ENCODE measurements around the gene ZBTB47.

The ZBTB47 gene

GRCh38 chr3:42635111-42635510 is 18.4 kb upstream of the ZBTB47 start:
- Histone ChIP-seq H3K27ac (ENCODE audit: insufficient read depth, low read length, poor library complexity, severe bottlenecking) (no peak overlapping the region), H3K36me3 (ENCODE audit: control insufficient read depth, insufficient read depth, low read length) (peaks cover 64% of the 10 kb centered on the region)
- DNase-seq = no peak

DNA sequence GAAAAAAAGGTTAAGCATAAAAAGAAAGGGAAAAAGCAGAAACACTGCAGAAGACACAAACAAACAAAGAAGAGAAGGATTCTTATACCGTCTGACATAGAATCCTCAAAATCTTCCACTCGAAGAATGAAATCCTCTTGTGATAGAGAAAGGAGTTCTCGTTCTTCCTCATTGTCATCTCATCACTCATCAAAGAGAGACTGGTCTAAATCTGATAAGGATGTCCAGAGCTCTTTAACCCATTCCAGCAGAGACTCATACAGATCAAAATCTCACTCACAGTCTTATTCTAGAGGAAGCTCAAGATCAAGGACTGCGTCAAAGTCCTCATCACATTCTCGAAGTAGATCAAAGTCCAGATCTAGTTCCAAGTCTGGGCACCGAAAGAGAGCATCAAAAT is 16.5 kb upstream of the ZBTB47 start:
- peaks cover 60% of the 10 kb centered on the region for H3K36me3 ChIP-seq (ENCODE audit: control insufficient read depth, insufficient read depth, low read length)
- no peak overlapping the region for H3K4me3 ChIP-seq (ENCODE audit: insufficient read depth, low read depth, low read length, poor library complexity, severe bottlenecking)
- H3K27me3 ChIP-seq (replicated peaks; ENCODE audit: control insufficient read depth, insufficient read depth, low read length, poor library complexity, severe bottlenecking) = no peaks in the 10 kb centered on the region
- H3K4me1 ChIP-seq (ENCODE audit: control insufficient read depth, insufficient read depth, low read length, poor library complexity, severe bottlenecking) = peaks cover 22% of the 10 kb centered on the region
- peak overlapping the region; percentile 74 for H3K27ac ChIP-seq (ENCODE audit: insufficient read depth, low read length, poor library complexity, severe bottlenecking)
- H3K9me3 ChIP-seq (ENCODE audit: control insufficient read depth, low read length) = no peaks in the 10 kb centered on the region
- no peak for DNase-seq

More at GRCh38 chr3:42635111-42635510, 18.4 kb upstream of the ZBTB47 start:
- H3K9me3 ChIP-seq (ENCODE audit: control insufficient read depth, low read length) = no peaks in the 10 kb centered on the region
- H3K4me1 ChIP-seq (ENCODE audit: control insufficient read depth, insufficient read depth, low read length, poor library complexity, severe bottlenecking) = peaks cover 22% of the 10 kb centered on the region
- H3K27me3 ChIP-seq (replicated peaks; ENCODE audit: control insufficient read depth, insufficient read depth, low read length, poor library complexity, severe bottlenecking) = no peaks in the 10 kb centered on the region
- no peak overlapping the region for H3K4me3 ChIP-seq (ENCODE audit: insufficient read depth, low read depth, low read length, poor library complexity, severe bottlenecking)

DNA sequence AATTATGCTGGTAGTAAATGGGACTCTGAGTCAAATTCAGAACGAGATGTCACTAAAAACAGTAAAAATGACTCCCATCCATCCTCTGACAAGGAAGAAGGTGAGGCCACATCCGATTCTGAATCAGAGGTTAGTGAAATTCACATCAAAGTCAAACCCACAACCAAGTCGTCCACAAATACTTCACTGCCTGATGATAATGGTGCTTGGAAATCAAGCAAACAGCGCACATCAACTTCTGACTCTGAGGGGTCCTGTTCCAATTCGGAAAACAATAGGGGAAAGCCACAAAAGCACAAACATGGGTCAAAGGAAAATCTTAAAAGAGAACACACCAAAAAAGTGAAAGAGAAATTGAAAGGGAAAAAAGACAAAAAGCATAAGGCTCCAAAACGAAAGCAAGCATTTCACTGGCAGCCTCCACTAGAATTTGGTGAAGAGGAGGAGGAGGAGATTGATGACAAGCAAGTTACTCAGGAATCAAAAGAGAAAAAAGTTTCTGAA is 15.1 kb upstream of the ZBTB47 start:
- H3K4me1 ChIP-seq (ENCODE audit: control insufficient read depth, insufficient read depth, low read length, poor library complexity, severe bottlenecking) = peaks cover 22% of the 10 kb centered on the region
- peak overlapping the region; percentile 74 for H3K27ac ChIP-seq (ENCODE audit: insufficient read depth, low read length, poor library complexity, severe bottlenecking)
- H3K27me3 ChIP-seq (replicated peaks; ENCODE audit: control insufficient read depth, insufficient read depth, low read length, poor library complexity, severe bottlenecking) = no peaks in the 10 kb centered on the region
- peak overlapping the region; percentile 16 for H3K4me3 ChIP-seq (ENCODE audit: insufficient read depth, low read depth, low read length, poor library complexity, severe bottlenecking)
- peaks cover 64% of the 10 kb centered on the region for H3K36me3 ChIP-seq (ENCODE audit: control insufficient read depth, insufficient read depth, low read length)
- no peaks in the 10 kb centered on the region for H3K9me3 ChIP-seq (ENCODE audit: control insufficient read depth, low read length)
- DNase-seq = peak in 1 of 3 donors; percentile 20

- Histone ChIP-seq H3K27ac (ENCODE audit: insufficient read depth, low read length, poor library complexity, severe bottlenecking) (peak overlapping the region; percentile 74), H3K4me3 (ENCODE audit: insufficient read depth, low read depth, low read length, poor library complexity, severe bottlenecking) (peak overlapping the region; percentile 16), H3K27me3 (replicated peaks; ENCODE audit: control insufficient read depth, insufficient read depth, low read length, poor library complexity, severe bottlenecking) (no peaks in the 10 kb centered on the region), H3K9me3 (ENCODE audit: control insufficient read depth, low read length) (no peaks in the 10 kb centered on the region), H3K4me1 (ENCODE audit: control insufficient read depth, insufficient read depth, low read length, poor library complexity, severe bottlenecking) (peaks cover 22% of the 10 kb centered on the region), H3K36me3 (ENCODE audit: control insufficient read depth, insufficient read depth, low read length) (peaks cover 63% of the 10 kb centered on the region)
- DNase-seq = no peak
Observed at GRCh38 chr3:42639192-42639591, 14.3 kb upstream of the ZBTB47 start.

GRCh38 chr3:42640129-42640528 is 13.4 kb upstream of the ZBTB47 start:
- peaks cover 22% of the 10 kb centered on the region for H3K4me1 ChIP-seq (ENCODE audit: control insufficient read depth, insufficient read depth, low read length, poor library complexity, severe bottlenecking)
- H3K27ac ChIP-seq (ENCODE audit: insufficient read depth, low read length, poor library complexity, severe bottlenecking) = peak overlapping the region; percentile 74
- no peak overlapping the region for H3K4me3 ChIP-seq (ENCODE audit: insufficient read depth, low read depth, low read length, poor library complexity, severe bottlenecking)
- no peaks in the 10 kb centered on the region for H3K9me3 ChIP-seq (ENCODE audit: control insufficient read depth, low read length)
- no peak for DNase-seq
- H3K27me3 ChIP-seq (replicated peaks; ENCODE audit: control insufficient read depth, insufficient read depth, low read length, poor library complexity, severe bottlenecking) = no peaks in the 10 kb centered on the region
- H3K36me3 ChIP-seq (ENCODE audit: control insufficient read depth, insufficient read depth, low read length) = peaks cover 64% of the 10 kb centered on the region

- peaks cover 22% of the 10 kb centered on the region for H3K4me1 ChIP-seq (ENCODE audit: control insufficient read depth, insufficient read depth, low read length, poor library complexity, severe bottlenecking)
- no peak for DNase-seq
- H3K27ac ChIP-seq (ENCODE audit: insufficient read depth, low read length, poor library complexity, severe bottlenecking) = no peak overlapping the region
- H3K36me3 ChIP-seq (ENCODE audit: control insufficient read depth, insufficient read depth, low read length) = peaks cover 67% of the 10 kb centered on the region
- H3K9me3 ChIP-seq (ENCODE audit: control insufficient read depth, low read length) = no peaks in the 10 kb centered on the region
- no peaks in the 10 kb centered on the region for H3K27me3 ChIP-seq (replicated peaks; ENCODE audit: control insufficient read depth, insufficient read depth, low read length, poor library complexity, severe bottlenecking)
- H3K4me3 ChIP-seq (ENCODE audit: insufficient read depth, low read depth, low read length, poor library complexity, severe bottlenecking) = no peak overlapping the region
Observed at GRCh38 chr3:42640771-42641370, 12.6 kb upstream of the ZBTB47 start.

- Histone ChIP-seq H3K36me3 (ENCODE audit: control insufficient read depth, insufficient read depth, low read length) (peaks cover 56% of the 10 kb centered on the region), H3K27ac (ENCODE audit: insufficient read depth, low read length, poor library complexity, severe bottlenecking) (no peak overlapping the region), H3K27me3 (replicated peaks; ENCODE audit: control insufficient read depth, insufficient read depth, low read length, poor library complexity, severe bottlenecking) (no peaks in the 10 kb centered on the region), H3K4me1 (ENCODE audit: control insufficient read depth, insufficient read depth, low read length, poor library complexity, severe bottlenecking) (no peaks in the 10 kb centered on the region), H3K4me3 (ENCODE audit: insufficient read depth, low read depth, low read length, poor library complexity, severe bottlenecking) (no peak overlapping the region), H3K9me3 (ENCODE audit: control insufficient read depth, low read length) (no peaks in the 10 kb centered on the region)
- no peak for DNase-seq
Observed at GRCh38 chr3:42647821-42648459, 5.6 kb upstream of the ZBTB47 start.

DNA sequence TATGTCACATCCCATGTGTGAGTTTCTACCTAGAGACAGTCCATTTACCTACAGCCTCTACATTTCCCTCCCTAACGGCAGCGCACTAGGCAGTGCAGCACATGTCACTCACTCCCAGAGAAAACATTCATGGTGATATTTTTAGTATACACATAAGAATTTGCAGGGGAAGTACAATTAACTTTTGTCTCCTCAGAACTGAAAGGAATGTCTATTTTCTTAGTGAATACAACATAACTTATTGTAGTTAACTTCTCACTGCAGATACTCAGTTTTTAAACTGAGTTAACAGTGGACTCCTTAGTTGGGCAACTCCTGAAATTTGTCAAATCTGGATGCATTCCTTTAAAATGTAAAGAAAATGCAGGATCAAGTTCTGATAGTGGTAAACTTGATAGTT is 4.5 kb upstream of the ZBTB47 start:
- peaks cover 46% of the 10 kb centered on the region for H3K36me3 ChIP-seq (ENCODE audit: control insufficient read depth, insufficient read depth, low read length)
- no peak for DNase-seq
- no peaks in the 10 kb centered on the region for H3K9me3 ChIP-seq (ENCODE audit: control insufficient read depth, low read length)
- no peaks in the 10 kb centered on the region for H3K27me3 ChIP-seq (replicated peaks; ENCODE audit: control insufficient read depth, insufficient read depth, low read length, poor library complexity, severe bottlenecking)
- H3K27ac ChIP-seq (ENCODE audit: insufficient read depth, low read length, poor library complexity, severe bottlenecking) = no peak overlapping the region
- H3K4me3 ChIP-seq (ENCODE audit: insufficient read depth, low read depth, low read length, poor library complexity, severe bottlenecking) = no peak overlapping the region
- H3K4me1 ChIP-seq (ENCODE audit: control insufficient read depth, insufficient read depth, low read length, poor library complexity, severe bottlenecking) = peaks cover 9% of the 10 kb centered on the region

DNA sequence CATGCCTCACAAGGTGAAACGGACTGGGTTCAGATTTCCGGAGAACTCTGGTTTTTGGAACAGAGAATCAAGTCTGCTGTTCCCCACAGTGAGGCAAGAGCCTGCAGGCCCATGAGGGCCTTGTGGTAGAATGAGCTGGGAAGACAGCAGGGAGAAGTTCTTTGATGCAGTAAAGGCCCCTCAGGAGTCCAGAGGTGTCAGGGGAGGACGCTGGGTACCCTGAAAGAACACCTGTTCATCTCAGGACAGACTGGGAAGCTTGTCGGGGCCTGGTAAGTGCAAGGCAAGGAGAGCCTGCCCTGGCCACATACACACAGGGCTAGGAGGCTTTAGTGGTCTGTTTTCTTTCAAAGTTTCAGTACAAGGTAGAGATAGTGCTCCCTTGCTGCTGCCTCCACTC is 3.7 kb upstream of the ZBTB47 start:
- no peak overlapping the region for H3K27ac ChIP-seq (ENCODE audit: insufficient read depth, low read length, poor library complexity, severe bottlenecking)
- H3K4me3 ChIP-seq (ENCODE audit: insufficient read depth, low read depth, low read length, poor library complexity, severe bottlenecking) = no peak overlapping the region
- no peaks in the 10 kb centered on the region for H3K27me3 ChIP-seq (replicated peaks; ENCODE audit: control insufficient read depth, insufficient read depth, low read length, poor library complexity, severe bottlenecking)
- DNase-seq = no peak
- peaks cover 13% of the 10 kb centered on the region for H3K4me1 ChIP-seq (ENCODE audit: control insufficient read depth, insufficient read depth, low read length, poor library complexity, severe bottlenecking)
- H3K9me3 ChIP-seq (ENCODE audit: control insufficient read depth, low read length) = no peaks in the 10 kb centered on the region
- peaks cover 40% of the 10 kb centered on the region for H3K36me3 ChIP-seq (ENCODE audit: control insufficient read depth, insufficient read depth, low read length)

DNA sequence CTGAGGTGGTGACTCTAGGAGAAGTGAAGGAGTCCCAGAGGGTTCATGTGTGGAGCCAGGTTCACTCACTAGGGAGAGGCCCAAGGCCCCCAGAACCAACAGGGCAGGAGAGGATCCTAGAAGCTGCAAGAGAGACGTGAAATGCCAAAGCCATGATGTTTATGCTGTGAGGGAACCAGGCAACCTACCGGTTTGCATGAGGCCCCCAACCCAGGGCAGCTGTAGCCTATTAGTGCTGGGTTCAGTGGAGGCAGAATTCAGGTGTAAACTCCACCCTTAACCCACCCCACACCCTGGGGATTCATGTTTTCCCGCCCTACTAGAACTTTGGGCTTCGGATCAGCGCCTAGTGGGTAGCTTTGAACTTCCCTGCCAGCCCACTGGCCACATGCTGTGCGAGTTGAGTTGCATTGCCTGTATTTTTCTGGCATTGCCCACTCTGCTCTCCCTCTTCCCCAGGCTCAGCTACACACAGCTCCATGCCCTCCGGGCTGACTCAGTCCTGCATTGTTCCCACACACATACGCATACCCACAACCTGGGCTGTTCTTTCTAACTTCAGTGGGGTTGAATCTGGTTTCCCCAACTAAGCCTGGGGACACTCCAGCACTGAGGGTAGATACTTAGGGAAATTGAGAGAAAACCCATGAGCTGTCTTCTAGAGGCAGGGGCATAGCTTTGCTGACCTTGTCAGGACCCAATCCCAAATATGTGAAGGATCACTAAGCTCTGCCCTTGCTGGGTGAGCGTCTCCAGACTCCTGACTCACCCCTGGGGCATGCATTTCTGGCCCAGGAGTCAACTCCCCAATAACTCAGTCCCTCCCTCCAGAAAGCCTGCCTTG is 2.0 kb upstream of the ZBTB47 start:
- Histone ChIP-seq H3K4me1 (ENCODE audit: control insufficient read depth, insufficient read depth, low read length, poor library complexity, severe bottlenecking) (peaks cover 14% of the 10 kb centered on the region), H3K27me3 (replicated peaks; ENCODE audit: control insufficient read depth, insufficient read depth, low read length, poor library complexity, severe bottlenecking) (no peaks in the 10 kb centered on the region), H3K27ac (ENCODE audit: insufficient read depth, low read length, poor library complexity, severe bottlenecking) (no peak overlapping the region)

More for the DNA sequence above, 2.0 kb upstream of the ZBTB47 start:
- H3K9me3 ChIP-seq (ENCODE audit: control insufficient read depth, low read length) = no peaks in the 10 kb centered on the region
- H3K4me3 ChIP-seq (ENCODE audit: insufficient read depth, low read depth, low read length, poor library complexity, severe bottlenecking) = no peak overlapping the region
- H3K36me3 ChIP-seq (ENCODE audit: control insufficient read depth, insufficient read depth, low read length) = peaks cover 23% of the 10 kb centered on the region
- DNase-seq = no peak
